ENCODE results near the gene CSTB.
"Not testable (repeated sequence)": the region's sequence is repeated elsewhere in the genome, so short reads cannot be mapped to it uniquely, and the experiment has no call there.

CSTB gene, protein sequence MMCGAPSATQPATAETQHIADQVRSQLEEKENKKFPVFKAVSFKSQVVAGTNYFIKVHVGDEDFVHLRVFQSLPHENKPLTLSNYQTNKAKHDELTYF

DNA sequence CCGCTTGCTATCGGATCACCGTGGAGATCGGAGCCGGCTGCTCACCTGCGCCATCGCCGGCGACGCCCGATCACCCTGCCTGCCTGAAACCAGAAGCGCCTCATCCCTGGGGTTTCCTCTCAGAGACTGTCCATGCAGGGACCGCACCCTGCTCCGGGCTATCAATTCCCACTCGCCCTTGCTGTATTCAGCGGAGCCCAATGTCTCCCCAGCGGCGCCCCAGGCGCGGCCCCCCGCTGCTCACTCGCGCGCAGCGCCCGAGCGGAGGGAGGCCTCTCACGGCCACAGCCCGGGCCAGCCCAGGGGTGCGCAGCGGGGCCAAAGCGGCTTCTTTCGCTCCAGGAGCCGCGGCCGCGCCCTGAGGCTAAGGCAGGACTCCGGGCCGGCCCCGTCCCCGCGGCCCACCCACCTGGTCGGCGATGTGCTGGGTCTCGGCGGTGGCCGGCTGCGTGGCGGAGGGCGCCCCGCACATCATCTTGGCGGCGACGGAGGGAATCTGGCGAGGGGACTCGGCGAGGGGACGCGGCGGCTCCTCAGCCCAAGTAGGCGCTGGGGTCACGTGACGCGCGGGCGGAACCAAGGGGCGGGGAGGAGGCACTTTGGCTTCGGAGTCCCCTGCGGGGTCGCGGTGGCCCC, at the start of gene CSTB:
Gene CSTB, minus strand, starts transcription at position 514 of the 636 bp plus-strand sequence. Its CDS starts 39 bp downstream, at position 475.
- DNase-seq = peak; percentile 84

DNA sequence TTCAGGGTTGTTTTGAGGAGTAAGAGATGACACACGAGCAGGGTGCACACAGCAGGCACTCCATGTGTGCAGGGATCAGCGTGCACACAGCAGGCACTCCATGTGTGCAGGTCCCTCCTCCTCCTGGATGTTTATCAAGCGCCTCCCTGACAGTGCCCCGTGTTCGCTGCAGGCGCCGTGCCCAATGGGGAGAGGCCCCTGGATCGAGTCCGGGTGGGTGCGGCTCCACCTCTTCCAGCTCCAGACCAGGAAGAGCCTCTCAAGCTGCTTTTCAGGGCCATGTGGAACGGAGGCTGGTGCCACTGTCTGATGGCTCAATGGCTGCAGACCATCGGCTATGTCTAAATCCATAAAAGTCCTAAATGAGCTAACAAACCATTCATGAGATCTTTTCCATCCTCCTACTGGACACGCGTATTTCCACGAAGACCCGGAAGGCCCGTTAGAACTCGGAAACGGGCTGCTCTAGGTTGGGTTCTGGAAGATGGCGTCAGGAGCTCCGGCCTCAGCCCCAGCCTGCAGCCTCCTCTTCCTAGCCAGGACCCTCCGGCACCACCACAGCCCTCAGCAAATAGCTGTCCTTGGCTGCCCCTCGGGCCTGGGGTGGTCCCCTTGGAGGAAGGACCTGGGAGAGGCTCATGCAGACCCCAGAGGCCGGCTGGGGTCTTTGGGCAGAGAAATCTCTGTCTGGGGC, 49.3 kb upstream of the CSTB start:
- DNase-seq = no peak

DNA sequence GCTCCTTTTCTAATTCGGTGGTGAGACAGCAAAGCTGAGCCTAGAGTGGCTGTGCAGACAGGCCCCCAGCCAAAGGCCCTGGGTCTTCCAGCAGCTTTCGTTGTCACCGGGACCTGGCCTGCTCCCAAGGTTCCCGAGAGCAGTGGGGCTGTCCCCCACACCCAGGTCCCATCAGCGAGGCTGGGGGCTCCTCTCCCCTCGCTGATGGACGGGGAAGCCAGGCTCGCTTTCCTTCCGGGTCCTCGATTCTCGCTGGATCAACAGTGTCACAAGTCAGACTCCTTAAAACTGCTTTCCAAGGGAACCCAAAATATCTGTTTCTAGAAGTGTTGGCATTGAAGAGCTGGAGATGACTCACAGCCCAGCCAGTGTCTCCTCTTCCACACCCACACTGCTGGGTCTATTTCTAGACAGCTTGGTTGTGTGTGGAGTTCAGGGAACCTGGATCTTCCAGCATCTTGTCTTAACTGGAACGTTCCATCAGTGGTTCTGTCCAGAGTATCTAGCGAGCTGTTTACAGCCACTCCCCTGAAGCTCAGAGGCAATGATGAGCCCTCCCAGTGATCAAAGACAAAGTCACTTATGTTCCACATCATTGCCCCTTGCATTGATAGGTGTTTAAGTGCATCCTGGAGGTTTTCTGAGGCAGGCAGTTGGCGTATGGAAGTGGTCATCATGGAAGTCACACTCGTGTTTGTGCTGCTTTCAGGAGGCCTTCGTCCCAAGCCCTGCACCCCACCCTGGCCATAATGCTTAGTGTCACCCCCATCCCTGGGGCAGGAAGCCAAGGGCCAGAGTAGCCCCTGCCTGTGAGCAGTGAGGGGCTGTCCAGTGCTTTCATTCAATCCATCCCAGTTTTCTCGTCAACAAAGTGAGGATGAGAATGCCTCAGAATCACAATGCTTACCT, 48.5 kb upstream of the CSTB start:
- DNase-seq = no peak

DNA sequence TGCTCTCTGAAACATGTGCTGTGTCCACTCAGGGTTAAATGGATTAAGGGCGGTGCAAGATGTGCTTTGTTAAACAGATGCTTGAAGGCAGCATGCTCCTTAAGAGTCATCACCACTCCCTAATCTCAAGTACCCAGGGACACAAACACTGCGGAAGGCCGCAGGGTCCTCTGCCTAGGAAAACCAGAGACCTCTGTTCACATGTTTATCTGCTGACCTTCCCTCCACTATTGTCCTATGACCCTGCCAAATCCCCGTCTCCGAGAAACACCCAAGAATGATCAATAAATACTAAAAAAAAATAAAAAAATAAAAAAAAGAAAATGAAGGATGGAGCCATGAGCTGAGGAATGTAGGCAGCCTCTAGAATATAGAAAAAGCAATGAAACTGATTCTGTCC, 46.6 kb upstream of the CSTB start:
- DNase-seq = not testable (repeated sequence)

DNA sequence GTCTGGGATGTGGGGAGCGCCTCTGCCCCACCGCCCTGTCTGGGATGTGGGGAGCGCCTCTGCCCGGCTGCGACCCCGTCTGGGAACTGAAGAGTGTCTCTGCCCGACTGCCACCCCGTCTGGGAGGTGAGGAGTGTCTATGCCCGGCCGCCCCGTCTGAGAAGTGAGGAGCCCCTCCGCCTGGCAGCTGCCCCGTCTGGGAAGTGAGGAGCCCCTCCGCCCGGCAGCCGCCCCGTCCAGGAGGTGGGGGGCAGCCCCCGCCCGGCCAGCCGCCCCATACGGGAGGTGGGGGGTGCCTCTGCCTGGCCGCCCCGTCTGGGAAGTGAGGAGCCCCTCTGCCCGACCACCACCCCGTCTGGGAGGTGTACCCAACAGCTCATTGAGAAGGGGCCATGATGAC, 46.1 kb upstream of the CSTB start:
- DNase-seq = not testable (repeated sequence)

DNA sequence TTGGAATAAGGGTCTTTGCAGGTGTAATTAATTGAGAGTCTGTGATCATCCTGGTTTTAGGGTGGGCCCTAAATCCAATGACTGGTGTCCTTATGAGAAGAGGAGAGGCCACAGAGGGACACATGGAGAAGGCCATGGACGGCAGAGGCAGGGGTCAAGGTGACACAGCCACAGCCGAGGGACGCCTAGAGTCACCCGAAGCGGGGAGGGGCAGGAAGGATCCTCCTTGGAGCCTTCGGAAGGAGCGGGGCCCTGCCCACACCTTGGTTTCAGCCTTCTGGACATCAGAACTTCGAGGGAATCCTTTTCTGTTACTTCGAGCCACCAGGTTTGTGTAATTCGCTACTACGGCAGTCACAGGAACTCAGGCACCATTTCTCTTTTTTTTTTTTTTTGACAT, 44.4 kb upstream of the CSTB start:
- DNase-seq = no peak

DNA sequence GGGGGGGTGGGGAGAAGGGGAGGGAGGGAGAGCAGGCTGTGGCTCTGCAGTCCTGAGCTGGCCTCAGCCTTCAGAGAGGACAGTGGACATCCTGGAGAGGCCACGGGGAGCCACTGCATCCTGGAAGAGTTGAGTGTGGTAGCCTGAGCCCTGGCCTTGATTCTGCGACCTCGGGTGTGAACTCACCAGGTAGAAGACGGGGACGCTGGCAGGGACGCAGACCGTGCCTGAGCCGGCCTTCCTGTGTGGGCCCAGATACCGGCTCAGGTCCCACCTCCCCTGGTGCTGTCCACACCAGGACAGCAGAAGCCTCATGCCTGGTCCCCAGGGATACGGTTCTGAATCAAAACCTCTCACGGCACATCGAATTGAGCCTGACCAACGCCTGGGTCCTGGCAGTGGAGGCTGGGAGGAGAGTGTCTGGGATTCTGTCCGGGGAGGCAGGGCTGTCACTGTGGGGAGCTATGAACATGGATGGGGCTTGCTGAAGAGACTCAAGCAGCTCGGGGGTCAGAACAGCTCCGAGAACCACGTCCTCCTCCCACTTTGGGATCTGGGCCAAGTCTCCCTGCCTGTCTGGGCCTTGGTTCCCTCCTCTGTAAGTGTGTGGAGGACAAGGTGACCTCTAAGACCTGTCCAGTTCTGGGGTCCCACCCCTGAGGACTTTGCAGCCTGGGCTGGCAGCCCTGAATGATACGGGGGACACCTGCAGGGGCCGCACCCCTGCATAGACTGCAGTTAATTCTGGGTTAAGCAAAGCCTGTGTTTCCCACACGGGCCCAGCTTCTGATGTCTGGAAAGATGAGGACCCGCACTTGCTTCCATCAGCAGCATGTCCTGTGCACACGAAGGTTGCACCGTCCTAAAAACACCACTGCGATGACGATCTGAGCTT, 43.6 kb upstream of the CSTB start:
- no peak for DNase-seq

DNA sequence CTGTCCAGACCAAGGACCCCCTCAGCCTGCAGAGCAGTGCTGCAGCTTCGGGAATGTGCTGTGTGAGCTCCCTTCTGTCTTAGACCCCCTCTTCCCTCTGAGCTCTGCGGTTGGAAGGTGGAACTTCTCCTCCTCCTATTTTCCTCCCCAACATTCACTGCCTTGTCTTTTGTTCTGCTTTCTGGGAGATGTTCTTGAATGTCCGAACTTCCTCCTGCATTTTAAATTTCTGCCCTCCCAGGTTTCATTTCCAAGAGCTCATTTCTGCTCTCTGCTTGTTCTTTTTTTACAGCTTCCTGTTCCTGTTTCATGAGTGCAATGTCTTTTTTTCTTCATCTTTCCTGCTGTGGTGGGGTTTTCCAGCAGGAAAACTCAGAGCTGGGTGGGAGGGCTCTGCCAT, 42.6 kb upstream of the CSTB start:
- DNase-seq = no peak

DNA sequence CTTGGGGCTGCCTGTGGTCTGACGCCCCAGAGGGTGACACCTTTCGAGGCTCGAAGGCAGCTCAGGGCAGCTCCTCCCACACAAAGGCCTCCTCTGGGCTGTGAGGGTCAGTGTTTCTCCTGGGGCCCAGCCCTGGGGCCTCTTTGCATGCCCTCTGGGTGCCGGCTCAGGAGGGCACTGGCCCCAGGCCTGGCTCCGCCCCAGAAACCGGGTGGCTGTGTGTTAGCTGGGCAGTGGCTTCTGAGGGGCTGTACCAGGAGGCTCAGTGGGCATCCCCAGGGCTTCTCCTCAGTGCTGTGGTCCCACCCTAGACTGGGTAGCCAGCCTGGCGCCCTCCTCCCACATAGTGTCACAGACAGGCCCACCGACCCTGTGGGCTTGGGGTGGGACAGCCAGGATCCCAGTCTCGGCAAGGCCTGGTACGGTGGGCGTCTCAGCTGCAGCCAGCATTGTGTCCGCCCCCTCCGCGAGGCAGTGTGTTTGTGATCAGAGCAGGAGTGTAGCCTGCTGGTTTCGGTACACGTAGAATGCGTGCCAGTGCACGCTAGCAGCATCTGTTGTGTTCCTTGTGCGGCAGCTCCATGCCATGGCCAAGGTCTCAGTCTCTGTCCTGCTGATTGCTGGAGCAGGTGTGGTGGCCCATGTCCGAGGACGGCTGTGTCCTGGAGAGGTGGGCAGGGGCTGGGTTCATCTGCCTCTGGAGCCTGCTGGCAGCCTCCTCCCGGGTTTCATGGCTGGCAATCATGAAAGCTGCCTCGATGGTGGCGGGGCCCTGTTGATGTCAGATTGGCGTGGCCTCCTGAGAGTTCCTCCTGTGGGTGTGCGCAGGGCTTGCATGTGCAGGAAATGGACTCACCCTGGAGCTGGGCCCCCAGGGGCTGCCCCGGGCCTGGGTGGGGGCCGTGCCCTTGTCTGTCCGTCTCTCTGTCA, 41.3 kb upstream of the CSTB start:
- DNase-seq = no peak

DNA sequence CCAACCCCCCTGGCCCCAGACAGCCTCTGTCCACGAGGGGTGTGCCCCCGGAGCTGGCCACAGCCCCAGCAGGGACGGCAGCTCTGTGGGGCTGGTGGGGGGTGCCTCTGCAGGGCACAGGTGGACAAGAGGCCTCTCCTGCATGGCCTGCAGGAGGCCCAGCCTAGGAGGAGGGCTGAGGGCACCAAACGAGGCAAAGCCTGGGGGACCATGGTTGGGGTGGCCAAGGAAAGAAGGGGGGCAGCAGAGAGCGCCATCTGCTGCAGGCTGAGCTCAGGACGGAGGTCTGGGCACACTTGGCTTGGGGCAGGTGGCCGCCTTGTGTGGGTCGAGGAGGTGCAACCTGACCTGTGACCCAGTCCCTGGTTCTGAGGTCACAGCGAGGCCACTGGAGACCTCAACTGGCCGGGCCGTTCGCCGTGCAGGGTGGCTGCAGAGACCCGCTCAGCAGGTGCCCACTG, 40.5 kb upstream of the CSTB start:
- no peak for DNase-seq

DNA sequence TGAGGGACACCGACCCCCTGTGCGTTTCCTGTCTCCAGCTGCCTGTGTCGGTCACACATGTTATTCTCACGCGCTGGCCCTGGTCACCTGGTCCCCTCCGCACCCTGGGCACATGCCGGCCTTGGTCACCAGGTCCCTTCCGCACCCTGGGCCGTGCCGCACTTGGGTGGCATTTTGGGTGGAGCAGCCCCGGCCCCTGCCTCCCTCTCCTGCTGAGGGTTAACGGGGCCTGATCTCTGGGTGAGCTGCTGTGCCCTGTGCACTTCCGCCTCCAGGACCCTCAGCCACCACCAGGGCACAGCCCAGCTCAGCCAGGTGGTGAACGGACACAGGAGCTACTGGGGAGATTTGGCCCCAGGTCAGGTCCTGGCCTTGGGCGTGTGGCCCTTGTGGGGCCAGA, 39.9 kb upstream of the CSTB start:
- no peak for DNase-seq

DNA sequence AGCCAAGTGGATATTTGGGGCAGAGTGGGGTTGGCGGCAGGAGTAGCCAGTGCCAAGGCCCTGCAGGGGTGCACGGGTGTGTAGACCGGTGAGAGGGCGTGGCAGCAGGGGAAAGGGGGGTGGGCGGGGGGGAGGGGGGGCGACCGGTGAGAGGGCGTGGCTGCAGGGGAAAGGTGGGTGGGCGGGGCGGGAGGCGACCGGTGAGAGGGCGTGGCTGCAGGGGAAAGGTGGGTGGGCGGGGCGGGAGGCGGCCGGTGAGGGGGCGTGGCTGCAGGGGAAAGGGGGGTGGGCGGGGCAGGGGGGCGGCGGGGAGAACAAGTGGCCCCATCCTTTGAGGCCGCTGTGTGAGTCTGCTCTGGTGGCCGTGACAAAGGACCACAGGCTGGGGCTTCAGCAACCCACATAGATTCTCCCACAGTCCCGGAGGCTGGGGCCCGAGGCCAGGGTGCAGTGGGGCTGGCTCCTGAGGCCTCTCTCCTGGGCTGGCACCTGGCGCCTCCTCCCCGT, 39.1 kb upstream of the CSTB start:
- no peak for DNase-seq

DNA sequence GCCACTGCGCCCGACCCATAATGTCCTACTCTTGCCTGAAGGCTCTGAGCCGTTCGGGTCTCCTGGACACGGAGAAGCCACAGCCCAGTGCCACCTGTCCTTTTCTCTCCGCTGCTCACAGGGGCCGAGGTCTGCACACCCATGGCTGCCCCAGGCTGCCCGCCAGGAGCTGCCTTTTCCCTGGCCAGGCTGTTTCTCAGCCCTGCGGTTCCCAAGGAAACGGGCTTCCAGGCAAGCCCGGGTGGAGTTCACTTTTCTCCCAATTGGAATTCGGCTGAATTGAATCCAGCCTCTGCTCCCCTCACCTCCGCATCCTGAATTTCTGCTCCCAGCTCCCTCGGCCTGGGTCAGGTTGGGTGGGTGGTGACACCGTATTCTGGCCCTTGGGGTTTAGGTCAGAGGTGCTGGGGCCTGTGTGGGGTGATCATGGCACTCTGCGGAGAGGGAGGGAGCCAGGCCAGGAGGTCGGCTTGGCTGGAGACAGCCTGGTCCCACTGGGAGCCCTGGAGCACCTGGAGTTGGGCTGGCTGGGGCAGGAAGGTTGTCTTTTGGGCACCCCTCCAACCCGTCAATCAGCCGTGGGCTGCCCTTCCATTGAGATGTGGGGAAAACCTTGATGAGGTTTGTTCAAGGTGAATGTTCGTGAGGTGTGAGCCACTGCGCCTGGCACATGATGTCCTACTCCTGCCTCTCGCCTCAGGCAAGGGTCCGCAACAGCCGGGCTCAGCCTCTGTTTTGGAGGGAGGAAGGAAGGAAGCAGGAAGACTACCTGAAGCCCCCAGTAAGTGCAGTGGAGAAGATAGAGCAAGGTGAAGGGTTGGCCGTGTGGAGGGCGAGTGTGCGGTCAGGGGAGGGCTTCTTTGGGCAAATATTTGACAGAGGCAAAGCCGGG, 38.4 kb upstream of the CSTB start:
- no peak for DNase-seq

DNA sequence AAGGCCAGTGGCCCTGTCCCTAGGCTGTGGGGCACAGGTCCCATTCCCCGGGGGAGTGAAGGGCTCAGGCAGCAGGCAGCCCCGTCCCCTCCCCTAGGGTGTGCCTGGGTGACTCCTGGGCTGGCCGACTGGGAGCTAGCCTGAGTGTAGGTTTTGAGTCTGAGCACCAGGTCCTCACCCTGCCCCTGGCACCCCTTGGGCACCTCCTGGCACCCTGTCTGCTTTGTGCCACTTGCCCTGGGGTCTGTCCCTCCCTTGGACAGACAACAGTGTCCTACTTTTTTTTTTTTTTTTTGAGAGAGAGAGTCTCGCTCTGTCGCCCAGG, 37.5 kb upstream of the CSTB start:
- no peak for DNase-seq

DNA sequence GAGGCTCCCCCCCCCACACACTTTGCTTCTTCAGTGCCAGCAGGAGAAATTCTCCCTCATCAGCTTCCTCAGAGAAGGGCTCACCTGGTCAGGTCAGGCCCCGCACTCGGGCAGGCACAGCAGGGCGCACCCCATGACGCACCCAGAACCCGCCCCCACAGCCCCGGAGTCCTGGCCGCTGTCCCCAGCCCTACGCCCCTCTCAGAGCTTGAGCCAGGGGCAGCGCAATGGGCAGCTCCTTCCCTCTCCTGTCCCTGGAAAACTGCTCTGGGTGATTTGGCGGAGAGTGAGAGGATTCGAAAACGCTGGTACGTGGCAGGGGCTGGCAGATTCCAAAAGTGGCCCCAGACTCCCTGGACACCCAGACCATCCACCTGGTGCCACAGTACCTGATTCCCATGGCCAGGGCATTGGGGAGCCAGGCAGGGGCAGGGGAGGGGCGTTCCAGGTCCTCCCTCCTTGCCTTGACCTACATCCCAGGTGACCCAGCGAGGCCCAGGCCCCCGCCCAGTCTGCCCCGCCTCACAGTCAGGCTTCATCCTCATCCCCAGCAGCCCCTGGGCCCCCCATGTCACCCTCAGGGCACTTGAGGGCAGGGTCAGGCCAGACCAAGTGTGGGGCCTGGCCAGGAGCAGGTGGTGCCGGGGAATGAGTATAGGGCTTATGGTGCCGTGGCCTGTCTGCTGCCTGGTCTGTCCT, 37.0 kb upstream of the CSTB start:
- no peak for DNase-seq

DNA sequence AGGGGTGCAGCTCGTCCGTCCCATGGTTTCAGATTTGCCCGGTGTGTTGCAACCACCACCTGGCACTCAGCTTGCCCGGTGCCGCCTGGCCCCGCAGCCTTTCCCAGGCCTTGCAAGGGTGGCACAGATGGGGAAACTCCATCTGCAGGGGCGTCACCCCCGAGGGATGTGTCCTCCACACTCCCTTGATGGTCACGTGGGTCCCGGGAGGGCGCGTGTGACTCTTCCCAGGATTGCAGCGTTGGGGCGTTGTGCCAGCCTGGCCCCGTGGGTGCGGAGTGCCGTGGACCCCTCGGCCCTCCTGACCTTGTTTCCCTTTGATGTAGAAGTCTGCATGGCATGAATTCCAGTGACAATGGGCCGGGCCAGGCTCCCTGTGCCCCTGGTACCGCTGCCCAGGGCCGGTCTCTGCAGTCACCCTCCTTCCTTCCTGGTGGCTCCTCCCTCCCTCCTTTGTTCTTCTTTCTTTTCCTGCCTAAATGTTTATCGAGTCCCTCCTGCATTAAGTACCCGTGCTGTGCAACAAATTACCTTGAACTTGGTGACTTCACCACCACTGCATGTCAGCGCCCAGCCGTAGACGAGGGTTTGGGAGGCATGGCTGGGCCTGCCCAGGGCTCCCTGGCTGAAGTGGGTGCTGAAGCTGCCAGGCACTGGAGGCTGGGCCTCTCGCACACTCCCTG, 36.2 kb upstream of the CSTB start:
- DNase-seq = no peak

DNA sequence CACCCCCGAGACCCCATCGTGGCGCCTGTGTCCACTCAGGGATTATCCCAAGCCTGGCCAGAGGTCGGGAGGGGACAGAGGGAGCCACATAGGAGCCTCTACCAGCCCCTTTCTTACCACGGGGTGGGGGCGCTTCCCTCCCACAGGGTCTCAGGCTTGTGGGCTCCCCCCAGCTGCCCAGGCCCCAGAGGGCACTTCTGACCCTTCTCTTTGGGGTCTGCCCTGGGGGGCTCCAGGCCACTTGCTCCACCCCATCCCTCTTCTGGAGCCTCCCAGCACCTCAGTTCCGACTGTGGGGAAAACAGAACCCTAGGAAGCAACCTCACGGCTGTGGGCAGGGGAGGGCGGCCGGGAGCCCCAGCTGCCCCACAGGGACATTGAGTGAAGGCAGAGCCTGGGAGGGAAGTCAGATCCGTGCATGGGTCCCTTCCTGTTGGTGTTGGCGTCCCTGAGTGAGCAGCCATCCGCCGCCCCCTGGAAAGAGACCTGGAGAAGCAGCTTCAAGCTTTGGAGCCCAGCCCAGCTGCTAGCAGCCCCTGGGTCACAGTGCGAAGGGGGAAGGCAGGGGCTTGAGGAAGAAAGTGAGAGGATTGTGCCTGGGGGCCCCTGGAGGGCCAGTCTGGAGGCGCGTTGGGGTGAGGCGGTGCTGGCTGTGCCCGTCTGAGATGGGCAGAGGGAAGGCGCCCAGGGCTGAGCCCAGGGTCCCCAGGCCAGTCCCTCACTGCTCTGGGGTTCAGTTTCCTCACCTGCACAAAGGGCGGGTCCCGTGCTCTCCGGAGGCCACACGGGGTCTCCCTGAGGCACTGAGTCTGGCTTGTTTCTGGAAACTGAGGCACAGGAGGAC, 35.4 kb upstream of the CSTB start:
- no peak for DNase-seq
